Nephron (organoid): Measurements from ENCODE around the gene OLA1.

ENCODE experiments used
- H3K27ac Mint-ChIP-seq, 3 experiments: 2 replicates each; pipeline ENCODE4 v1.8.0; 2020; ENCODE audit warnings: mixed read lengths in 3 of 3, mild to moderate bottlenecking in 2 of 3, moderate library complexity in 1 of 3
- H3K27me3 Mint-ChIP-seq: 2 replicates; pipeline ENCODE4 v1.8.0; 2021; ENCODE audit warnings: low read depth, mild to moderate bottlenecking, moderate library complexity, mixed read lengths
- H3K36me3 Mint-ChIP-seq: 2 replicates; pipeline ENCODE4 v1.8.0; 2020; ENCODE audit warnings: low read depth, mixed read lengths
- H3K4me1 Mint-ChIP-seq: 2 replicates; pipeline ENCODE4 v1.8.0; 2020; ENCODE audit warnings: mixed read lengths
- H3K4me3 Mint-ChIP-seq, 3 experiments: 2 replicates each; pipeline ENCODE4 v1.8.0; 2020; ENCODE audit warnings: mild to moderate bottlenecking in 3 of 3, mixed read lengths in 3 of 3, moderate library complexity in 2 of 3
- H3K9me3 Mint-ChIP-seq: 2 replicates; pipeline ENCODE4 v1.8.0; 2020; ENCODE audit warnings: mixed read lengths
- CTCF ChIP-seq, 3 experiments: fragments of 200-600 bp; sonication (generic); IDR thresholded peaks; one replicate each; pipeline ENCODE4 v1.5.0; 2021; ENCODE audit warnings: antibody characterized with exemption in 3 of 3; ENCODE audit not compliant: unreplicated experiment in 3 of 3

Gene OLA1

GRCh38 chr2:174210862-174211261, 37.5 kb downstream of the OLA1 start:
- Mint-ChIP-seq H3K27ac (no peak overlapping the region), H3K9me3 (no peaks in the 10 kb centered on the region), H3K36me3 (no peaks in the 10 kb centered on the region), H3K4me3 (no peak overlapping the region), H3K4me1 (no peaks in the 10 kb centered on the region), H3K27me3 (no peaks in the 10 kb centered on the region)
- TF ChIP-seq CTCF (IDR thresholded peaks at IDR 0.05; ENCODE audit: unreplicated experiment in 3 of 3) = no peak

- no peak for TF ChIP-seq CTCF (IDR thresholded peaks at IDR 0.05; ENCODE audit: unreplicated experiment in 3 of 3)
- Mint-ChIP-seq H3K4me3 (no peak overlapping the region), H3K27ac (no peak overlapping the region), H3K36me3 (no peaks in the 10 kb centered on the region), H3K27me3 (no peaks in the 10 kb centered on the region), H3K9me3 (no peaks in the 10 kb centered on the region), H3K4me1 (no peaks in the 10 kb centered on the region)
Measured at GRCh38 chr2:174209325-174209724, 39.0 kb downstream of the OLA1 start.

GRCh38 chr2:174208026-174208425, 40.3 kb downstream of the OLA1 start:
- Mint-ChIP-seq H3K36me3 (no peaks in the 10 kb centered on the region), H3K27me3 (no peaks in the 10 kb centered on the region), H3K4me1 (no peaks in the 10 kb centered on the region), H3K27ac (no peak overlapping the region), H3K4me3 (no peak overlapping the region), H3K9me3 (no peaks in the 10 kb centered on the region)
- TF ChIP-seq CTCF (IDR thresholded peaks at IDR 0.05; ENCODE audit: unreplicated experiment in 3 of 3) = no peak

- no peaks in the 10 kb centered on the region for H3K27me3 Mint-ChIP-seq
- H3K4me1 Mint-ChIP-seq = no peaks in the 10 kb centered on the region
- H3K9me3 Mint-ChIP-seq = no peaks in the 10 kb centered on the region
- peaks cover 7% of the 10 kb centered on the region for H3K36me3 Mint-ChIP-seq
- no peak overlapping the region for H3K27ac Mint-ChIP-seq
- no peak for TF ChIP-seq CTCF (IDR thresholded peaks at IDR 0.05; ENCODE audit: unreplicated experiment in 3 of 3)
- no peak overlapping the region for H3K4me3 Mint-ChIP-seq
Measured at GRCh38 chr2:174205562-174205961, 42.8 kb downstream of the OLA1 start.

GRCh38 chr2:174202188-174202587, 46.1 kb downstream of the OLA1 start:
- Mint-ChIP-seq H3K27ac (no peak overlapping the region), H3K4me3 (no peak overlapping the region), H3K27me3 (no peaks in the 10 kb centered on the region), H3K36me3 (peaks cover 7% of the 10 kb centered on the region), H3K9me3 (no peaks in the 10 kb centered on the region), H3K4me1 (no peaks in the 10 kb centered on the region)
- TF ChIP-seq CTCF (IDR thresholded peaks at IDR 0.05; ENCODE audit: unreplicated experiment in 3 of 3) = no peak

GRCh38 chr2:174198846-174199564, 49.3 kb downstream of the OLA1 start:
- peaks cover 7% of the 10 kb centered on the region for H3K9me3 Mint-ChIP-seq
- no peak overlapping the region for H3K4me3 Mint-ChIP-seq
- no peak for TF ChIP-seq CTCF (IDR thresholded peaks at IDR 0.05; ENCODE audit: unreplicated experiment in 3 of 3)
- no peak overlapping the region for H3K27ac Mint-ChIP-seq
- no peaks in the 10 kb centered on the region for H3K27me3 Mint-ChIP-seq
- peaks cover 11% of the 10 kb centered on the region for H3K36me3 Mint-ChIP-seq
- no peaks in the 10 kb centered on the region for H3K4me1 Mint-ChIP-seq
